Activated naive CD4-positive, alpha-beta T cell treated with anti-CD3 and anti-CD28 coated beads for 36 hours (primary cell): ENCODE data around the gene MAPK14. TPM values are rescaled to one million over a fixed set of nuclear protein-coding genes. Genes with fewer than 3 reads are reported as not detected.

Experiments used
- CTCF ChIA-PET: fragments of 350-600 bp; sonication (Branson Sonifier 250); formaldehyde crosslinking; loops from one replicate; lab custom pipeline; 2021; ENCODE audit warnings: antibody characterized with exemption; lab: Charles Lee
- DNase-seq: peaks from one replicate; pipeline ENCODE4 v3.0.0-alpha.2; 2020
- H3K27ac Mint-ChIP-seq: one replicate; pipeline ENCODE4 v1.8.0; 2021; ENCODE audit warnings: mild to moderate bottlenecking, mixed read lengths
- H3K27me3 Mint-ChIP-seq: one replicate; pipeline ENCODE4 v1.8.0; 2021; ENCODE audit warnings: low read depth, mixed read lengths
- H3K36me3 Mint-ChIP-seq: one replicate; pipeline ENCODE4 v1.8.0; 2021; ENCODE audit warnings: low read depth, mixed read lengths
- H3K4me1 Mint-ChIP-seq: one replicate; pipeline ENCODE4 v1.8.0; 2021; ENCODE audit warnings: low read depth, mixed read lengths
- H3K4me3 Mint-ChIP-seq: one replicate; pipeline ENCODE4 v1.8.0; 2021; ENCODE audit warnings: mild to moderate bottlenecking, moderate library complexity, mixed read lengths
- H3K9me3 Mint-ChIP-seq: one replicate; pipeline ENCODE4 v1.8.0; 2021; ENCODE audit warnings: mixed read lengths
- intact Hi-C: fragments of 100-400 bp; cut with micrococcal nuclease; formaldehyde crosslinking; loops from one replicate; pipeline ENCODE4 v1.15.1; 2023
- total RNA-seq, 2 experiments: library from RNA; stranded (reverse); gene quantifications; one replicate each; pipeline ENCODE4 v1.2.3, GENCODE V29; 2021

MAPK14 gene
- total RNA-seq, 2 experiments from 2014 or later: 39.9 to 40.3 TPM

- Mint-ChIP-seq H3K27ac (no peak overlapping the region), H3K4me3 (no peak overlapping the region), H3K4me1 (peaks cover 61% of the 10 kb centered on the region), H3K27me3 (no peaks in the 10 kb centered on the region), H3K36me3 (peaks cover 9% of the 10 kb centered on the region), H3K9me3 (no peaks in the 10 kb centered on the region)
- intact Hi-C loops: no loop called here
- CTCF ChIA-PET: interaction anchor here (0.8 kb wide), 1 partner anchor 56 kb away, joined by 3 read pairs; no protein-coding TSS in a partner anchor
- DNase-seq: no peak
Observed at GRCh38 chr6:36039112-36039511, 11.5 kb downstream of the MAPK14 start.

- intact Hi-C loops: no loop called here
- peaks cover 9% of the 10 kb centered on the region for H3K36me3 Mint-ChIP-seq
Observed at GRCh38 chr6:36040958-36041357, 13.3 kb downstream of the MAPK14 start.

GRCh38 chr6:36042618-36043260, 15.1 kb downstream of the MAPK14 start:
- Mint-ChIP-seq H3K9me3 (no peaks in the 10 kb centered on the region), H3K27me3 (no peaks in the 10 kb centered on the region), H3K27ac (no peak overlapping the region), H3K4me3 (no peak overlapping the region), H3K36me3 (peaks cover 10% of the 10 kb centered on the region), H3K4me1 (peaks cover 55% of the 10 kb centered on the region)
- intact Hi-C loops: no loop called here
- no peak for DNase-seq
- CTCF ChIA-PET: interaction anchor here (0.6 to 0.7 kb wide), 4 partner anchors 33 to 605 kb away, joined by 3 read pairs; no protein-coding TSS in a partner anchor

More at GRCh38 chr6:36040958-36041357, 13.3 kb downstream of the MAPK14 start:
- H3K27me3 Mint-ChIP-seq: no peaks in the 10 kb centered on the region
- no peak overlapping the region for H3K27ac Mint-ChIP-seq
- no peak for DNase-seq
- no peaks in the 10 kb centered on the region for H3K9me3 Mint-ChIP-seq
- no peak overlapping the region for H3K4me3 Mint-ChIP-seq
- H3K4me1 Mint-ChIP-seq: peaks cover 56% of the 10 kb centered on the region
- CTCF ChIA-PET: interaction anchor here (0.6 kb wide), 1 partner anchor 39 kb away, joined by 3 read pairs; no protein-coding TSS in a partner anchor

- CTCF ChIA-PET: interaction anchor here (1.3 kb wide), 1 partner anchor 45 kb away, joined by 4 read pairs; no protein-coding TSS in a partner anchor
- Mint-ChIP-seq H3K9me3 (no peaks in the 10 kb centered on the region), H3K27ac (no peak overlapping the region), H3K4me1 (peaks cover 10% of the 10 kb centered on the region), H3K36me3 (peaks cover 5% of the 10 kb centered on the region), H3K4me3 (no peak overlapping the region), H3K27me3 (no peaks in the 10 kb centered on the region)
- intact Hi-C loops: no loop called here
- no peak for DNase-seq
Observed at GRCh38 chr6:36049582-36049981, 22.0 kb downstream of the MAPK14 start.

GRCh38 chr6:36050305-36050704, 22.7 kb downstream of the MAPK14 start:
- intact Hi-C loops: no loop called here
- Mint-ChIP-seq H3K27ac (no peak overlapping the region), H3K36me3 (peaks cover 7% of the 10 kb centered on the region), H3K4me1 (peaks cover 14% of the 10 kb centered on the region), H3K9me3 (no peaks in the 10 kb centered on the region), H3K27me3 (no peaks in the 10 kb centered on the region), H3K4me3 (no peak overlapping the region)
- no peak for DNase-seq
- CTCF ChIA-PET: no interaction called here

GRCh38 chr6:36050947-36051710, 23.5 kb downstream of the MAPK14 start:
- intact Hi-C loops: no loop called here
- peaks cover 7% of the 10 kb centered on the region for H3K36me3 Mint-ChIP-seq
- no peak overlapping the region for H3K27ac Mint-ChIP-seq
- no peak overlapping the region for H3K4me3 Mint-ChIP-seq
- no peaks in the 10 kb centered on the region for H3K27me3 Mint-ChIP-seq
- H3K4me1 Mint-ChIP-seq: peaks cover 18% of the 10 kb centered on the region
- H3K9me3 Mint-ChIP-seq: no peaks in the 10 kb centered on the region
- CTCF ChIA-PET: interaction anchor here (0.9 to 1.2 kb wide), 3 partner anchors 25 to 44 kb away, joined by 3 read pairs; no protein-coding TSS in a partner anchor
- DNase-seq: no peak

GRCh38 chr6:36052097-36052496, 24.5 kb downstream of the MAPK14 start:
- H3K9me3 Mint-ChIP-seq: no peaks in the 10 kb centered on the region
- intact Hi-C loops: no loop called here
- H3K27me3 Mint-ChIP-seq: no peaks in the 10 kb centered on the region
- H3K4me3 Mint-ChIP-seq: no peak overlapping the region
- peaks cover 13% of the 10 kb centered on the region for H3K4me1 Mint-ChIP-seq
- CTCF ChIA-PET: interaction anchor here (0.9 to 1.2 kb wide), 3 partner anchors 26 to 43 kb away, joined by 3 read pairs; no protein-coding TSS in a partner anchor
- no peak overlapping the region for H3K27ac Mint-ChIP-seq
- DNase-seq: no peak
- peaks cover 5% of the 10 kb centered on the region for H3K36me3 Mint-ChIP-seq

GRCh38 chr6:36053878-36054277, 26.3 kb downstream of the MAPK14 start:
- DNase-seq: no peak
- Mint-ChIP-seq H3K4me3 (no peak overlapping the region), H3K4me1 (peaks cover 11% of the 10 kb centered on the region), H3K27ac (no peak overlapping the region), H3K9me3 (no peaks in the 10 kb centered on the region), H3K36me3 (peaks cover 5% of the 10 kb centered on the region), H3K27me3 (no peaks in the 10 kb centered on the region)
- intact Hi-C loops: no loop called here
- CTCF ChIA-PET: no interaction called here

- peaks cover 11% of the 10 kb centered on the region for H3K4me1 Mint-ChIP-seq
- H3K27me3 Mint-ChIP-seq: no peaks in the 10 kb centered on the region
- no peak overlapping the region for H3K4me3 Mint-ChIP-seq
- no peak overlapping the region for H3K27ac Mint-ChIP-seq
- no peaks in the 10 kb centered on the region for H3K9me3 Mint-ChIP-seq
- DNase-seq: no peak
- H3K36me3 Mint-ChIP-seq: peaks cover 6% of the 10 kb centered on the region
- intact Hi-C loops: no loop called here
- CTCF ChIA-PET: interaction anchor here (0.9 kb wide), 1 partner anchor 40 kb away, joined by 3 read pairs; no protein-coding TSS in a partner anchor
Observed at GRCh38 chr6:36054415-36054814, 26.8 kb downstream of the MAPK14 start.

GRCh38 chr6:36054956-36055355, 27.3 kb downstream of the MAPK14 start:
- H3K27ac Mint-ChIP-seq: no peak overlapping the region
- peaks cover 11% of the 10 kb centered on the region for H3K4me1 Mint-ChIP-seq
- DNase-seq: no peak
- H3K4me3 Mint-ChIP-seq: no peak overlapping the region
- CTCF ChIA-PET: interaction anchor here (0.9 kb wide), 1 partner anchor 40 kb away, joined by 3 read pairs; no protein-coding TSS in a partner anchor
- intact Hi-C loops: no loop called here
- no peaks in the 10 kb centered on the region for H3K9me3 Mint-ChIP-seq
- no peaks in the 10 kb centered on the region for H3K27me3 Mint-ChIP-seq
- peaks cover 12% of the 10 kb centered on the region for H3K36me3 Mint-ChIP-seq

- no peak overlapping the region for H3K27ac Mint-ChIP-seq
- no peak for DNase-seq
- intact Hi-C loops: no loop called here
- CTCF ChIA-PET: interaction anchor here (0.7 to 1.0 kb wide), 2 partner anchors 21 to 41 kb away, joined by 3 to 5 read pairs; no protein-coding TSS in a partner anchor
- H3K9me3 Mint-ChIP-seq: no peaks in the 10 kb centered on the region
- H3K27me3 Mint-ChIP-seq: no peaks in the 10 kb centered on the region
- H3K36me3 Mint-ChIP-seq: peaks cover 24% of the 10 kb centered on the region
- H3K4me1 Mint-ChIP-seq: peaks cover 11% of the 10 kb centered on the region
- H3K4me3 Mint-ChIP-seq: no peak overlapping the region
Observed at GRCh38 chr6:36056178-36056577, 28.6 kb downstream of the MAPK14 start.

GRCh38 chr6:36061236-36061635, 33.6 kb downstream of the MAPK14 start:
- intact Hi-C loops: no loop called here

More at GRCh38 chr6:36061236-36061635, 33.6 kb downstream of the MAPK14 start:
- Mint-ChIP-seq H3K27me3 (no peaks in the 10 kb centered on the region), H3K9me3 (no peaks in the 10 kb centered on the region), H3K27ac (no peak overlapping the region), H3K36me3 (peaks cover 24% of the 10 kb centered on the region), H3K4me3 (no peak overlapping the region), H3K4me1 (peaks cover 24% of the 10 kb centered on the region)
- CTCF ChIA-PET: interaction anchor here (0.5 to 0.9 kb wide), 3 partner anchors 32 to 469 kb away, joined by 3 to 5 read pairs (median 3); no protein-coding TSS in a partner anchor
- no peak for DNase-seq
